Right lobe of liver (tissue), 6 donors: ENCODE measurements around the gene MYO18A. TPM values are rescaled to one million over a fixed set of nuclear protein-coding genes. Genes with fewer than 3 reads are reported as not detected.
"Not testable (repeated sequence)": the region's sequence is repeated elsewhere in the genome, so short reads cannot be mapped to it uniquely, and the experiment has no call there.

ENCODE experiments used
- ATAC-seq, 4 donors: fragments of 200-7000 bp; cut with Tn5 transposase; one replicate each; pipeline ENCODE4 v1.9.1; 2020; ENCODE audit warnings: mild to moderate bottlenecking in 4 of 4, moderate library complexity in 4 of 4
- DNase-seq, 3 donors: peaks; one replicate each; pipeline ENCODE4 v3.0.0-alpha.2; 2020
- H3K27ac ChIP-seq, 3 donors: fragments of 200-600 bp; one replicate each; pipeline ENCODE4 v1.8.0; 2022
- H3K27me3 ChIP-seq, 2 donors: fragments of 200-600 bp; one replicate each; pipeline ENCODE4 v1.8.0; 2022
- H3K36me3 ChIP-seq, 4 donors: fragments of 200-600 bp; sonication (generic) in 1 of 4; one replicate each; pipeline versions ENCODE4 v1.5.1 to v1.8.0; 2017 to 2022; ENCODE audit warnings: control low read depth in 1 of 4
- H3K4me1 ChIP-seq, 4 donors: fragments of 200-600 bp; sonication (generic) in 1 of 4; one replicate each; pipeline versions ENCODE4 v1.5.1 to v1.8.0; 2017 to 2022; ENCODE audit warnings: control low read depth in 1 of 4
- H3K4me3 ChIP-seq, 3 donors: fragments of 200-600 bp; one replicate each; pipeline ENCODE4 v1.8.0; 2022
- H3K9me3 ChIP-seq, 4 donors: fragments of 200-600 bp; sonication (generic) in 1 of 4; one replicate each; pipeline versions ENCODE4 v1.5.1 to v1.8.0; 2017 to 2022; ENCODE audit warnings: control low read depth in 1 of 4
- CTCF ChIP-seq, 4 donors: fragments of 200-600 bp in 3 of 4; fragments of 450-650 bp in 1 of 4; IDR thresholded peaks; one replicate each; pipeline versions ENCODE4 v1.5.1 to v1.8.0; 2016 to 2022; ENCODE audit warnings: antibody characterized with exemption in 4 of 4, mild to moderate bottlenecking in 2 of 4
- POLR2A ChIP-seq: fragments of 450-650 bp; IDR thresholded peaks from one replicate; pipeline ENCODE4 v1.6.1; 2017; ENCODE audit warnings: antibody characterized with exemption, mild to moderate bottlenecking
- WGBS: methylation state at CpG from one replicate; pipeline ENCODE4 v1.1.6; 2018; ENCODE audit warnings: low coverage, low lambda C conversion rate; ENCODE audit not compliant: insufficient coverage; ENCODE audit errors: missing lambda C conversion rate; 5-methylcytosine and 5-hydroxymethylcytosine counted together
- intact Hi-C, 2 donors: fragments of 100-400 bp; cut with DNase I; formaldehyde crosslinking; loops; one replicate each; pipeline versions ENCODE4 v1.11.2 to v1.14.1; 2022
- total RNA-seq, 6 experiments: library from RNA; depleted of rRNA in 2 of 6; stranded (reverse); fragments of >200 nt in 2 of 6; fragmentation: NEBNext Ultra II Directional in 3 of 6; extraction: Animal tissue kit (Norgen Biotek cat#: 25700) in 3 of 6; gene quantifications; one replicate each; pipeline versions ENCODE4 v1.1.0 to v1.2.4, GENCODE V29; 2016 to 2023
- donor health status: DM: no; HTN: yes; CAD: no.
- donor health status: DM: no; HTN: no; CAD: no.
- donor health status: DM: no; HTN: no; CAD: no.
- donor health status: DM: no; HTN: yes; CAD: no.
- donor health status: DM: no; HTN: yes; CAD: no.

MYO18A gene
- total RNA-seq, 6 experiments from 2014 or later = 50.1 to 98.2 (median 81.8) TPM

- TF ChIP-seq CTCF (IDR thresholded peaks at IDR 0.05) = no peak
- WGBS = 38% methylated on average over 2 of the region's 2 CpGs
- intact Hi-C loops = no loop called here
- Histone ChIP-seq H3K27me3 (no peaks in the 10 kb centered on the region), H3K27ac (no peak overlapping the region), H3K4me1 (no peaks in the 10 kb centered on the region), H3K9me3 (no peaks in the 10 kb centered on the region), H3K4me3 (no peak overlapping the region), H3K36me3 (no peaks in the 10 kb centered on the region)
- DNase-seq (peak in 1 of 3 donors; percentile 40), ATAC-seq (peak; percentile 40 to 83 (median 56))
Observed at GRCh38 chr17:29205047-29205446, 24.8 kb upstream of the MYO18A start.

DNA sequence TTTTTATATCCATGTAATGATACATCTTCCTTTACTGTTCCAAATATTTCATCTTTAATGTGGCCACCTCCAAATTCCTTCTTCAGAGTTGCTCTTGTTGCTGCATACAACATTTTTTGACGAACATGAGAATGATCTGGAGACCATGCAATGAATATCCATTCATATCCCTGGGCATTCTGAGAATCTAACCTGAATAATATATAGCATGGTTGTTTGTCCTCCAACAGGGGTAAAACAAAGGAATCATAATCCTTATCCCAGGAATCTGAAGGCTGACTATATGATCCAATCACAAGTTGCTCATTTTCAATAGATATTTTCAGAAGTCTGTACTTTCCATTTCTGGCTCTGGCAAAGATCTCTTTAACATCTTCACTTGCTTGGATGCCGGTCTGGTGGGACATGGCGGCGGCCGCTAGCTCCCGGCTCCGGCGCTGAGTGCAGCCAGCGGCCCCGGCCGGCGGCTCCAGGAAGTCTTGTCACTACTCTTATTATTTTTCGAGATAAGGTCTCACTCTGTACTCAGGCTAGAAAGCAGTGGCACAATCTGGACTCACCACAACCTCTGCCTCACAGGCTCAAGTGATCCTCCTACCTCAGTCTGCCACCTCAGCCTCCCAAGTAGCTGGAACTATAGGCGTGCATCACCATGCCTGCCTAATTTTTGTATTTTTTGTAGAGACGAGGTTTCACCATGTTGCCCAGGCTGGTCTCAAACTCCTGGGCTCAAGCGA, 24.0 kb upstream of the MYO18A start:
- H3K36me3 ChIP-seq, intact Hi-C loops, H3K4me3 ChIP-seq, H3K27me3 ChIP-seq, H3K27ac ChIP-seq, H3K9me3 ChIP-seq, H3K4me1 ChIP-seq: not testable (repeated sequence)
- 55% methylated on average over 15 of the region's 16 CpGs for WGBS
- peak in 1 of 3 donors; percentile 39 for DNase-seq
- peak; percentile 67 to 79 (median 74) for ATAC-seq

DNA sequence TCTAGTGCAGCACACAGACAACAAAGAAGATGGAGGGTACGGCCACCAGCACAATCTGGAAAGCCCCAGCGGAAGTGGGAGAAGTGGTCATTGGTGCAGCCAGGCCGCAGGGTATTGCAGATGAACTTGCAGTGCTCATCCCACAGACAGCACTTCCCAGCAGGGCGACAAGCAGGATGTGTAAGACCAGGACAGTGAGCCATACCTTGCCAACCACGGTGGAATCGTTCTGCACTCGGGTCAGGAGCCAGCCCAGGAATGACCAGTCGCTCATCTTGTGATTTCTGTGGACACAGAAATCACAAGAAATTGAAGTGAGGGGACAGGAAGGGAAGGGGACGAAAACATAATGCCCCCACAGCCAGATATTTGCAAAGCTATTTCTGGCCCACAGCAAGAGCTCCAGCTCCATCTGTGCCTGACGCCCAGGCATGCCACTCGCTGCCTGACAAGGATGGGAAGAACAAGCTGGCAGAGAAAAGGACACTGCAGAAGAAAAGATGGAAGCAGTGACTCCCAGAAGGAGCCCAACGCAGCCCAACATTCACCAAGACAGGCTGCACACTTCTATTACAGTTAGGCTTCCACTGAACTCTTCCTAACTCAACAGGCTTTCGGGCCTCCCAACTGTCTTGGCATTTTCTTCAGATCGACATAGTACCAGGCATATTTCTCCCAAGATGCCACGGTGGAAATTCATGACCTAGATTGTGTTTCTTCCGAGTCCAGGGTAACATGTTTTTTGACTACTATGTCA, 17.5 kb upstream of the MYO18A start:
- no peaks in the 10 kb centered on the region for H3K36me3 ChIP-seq
- H3K4me1 ChIP-seq = no peaks in the 10 kb centered on the region
- intact Hi-C loops = no loop called here
- H3K27me3 ChIP-seq = no peaks in the 10 kb centered on the region
- no peak overlapping the region for H3K4me3 ChIP-seq
- DNase-seq = peak in 1 of 3 donors; percentile 23
- H3K9me3 ChIP-seq = no peaks in the 10 kb centered on the region
- no peak overlapping the region for H3K27ac ChIP-seq
- no peak for ATAC-seq
- TF ChIP-seq POLR2A (no peak), CTCF (IDR thresholded peaks at IDR 0.05) (no peak)
- WGBS = 82% methylated on average over 7 of the region's 16 CpGs

- intact Hi-C loops = no loop called here
- Histone ChIP-seq H3K4me1 (no peaks in the 10 kb centered on the region), H3K4me3 (no peak overlapping the region), H3K9me3 (no peaks in the 10 kb centered on the region), H3K27me3 (no peaks in the 10 kb centered on the region), H3K27ac (no peak overlapping the region), H3K36me3 (no peaks in the 10 kb centered on the region)
- no peak for TF ChIP-seq POLR2A
- TF ChIP-seq CTCF (IDR thresholded peaks at IDR 0.05) = no peak
- peak in 1 of 4 donors; percentile 51 for ATAC-seq
- 92% methylated on average over 4 of the region's 9 CpGs for WGBS
- peak in 1 of 3 donors; percentile 28 for DNase-seq
Observed at GRCh38 chr17:29196769-29197515, 16.7 kb upstream of the MYO18A start.
